BLaER1 (cell line): ENCODE results near the gene PGLYRP2.
A peak's percentile ranks its signal among the peaks of the same experiment; 100 is the strongest.
"Not testable (repeated sequence)": the region's sequence is repeated elsewhere in the genome, so short reads cannot be mapped to it uniquely, and the experiment has no call there.

Experiments
- H3K27ac ChIP-seq: shearing (Covaris generic); formaldehyde crosslinking; 2 replicates; pipeline ENCODE4 v1.8.1; 2022
- H3K27me3 ChIP-seq: shearing (Covaris generic); formaldehyde crosslinking; 2 replicates; pipeline ENCODE4 v1.8.1; 2022
- H3K36me3 ChIP-seq: shearing (Covaris generic); formaldehyde crosslinking; 2 replicates; pipeline ENCODE4 v1.8.1; 2022
- H3K4me1 ChIP-seq: shearing (Covaris generic); formaldehyde crosslinking; 2 replicates; pipeline ENCODE4 v1.8.1; 2022
- H3K4me2 ChIP-seq: shearing (Covaris generic); formaldehyde crosslinking; 2 replicates; pipeline ENCODE4 v1.8.1; 2022
- H3K4me3 ChIP-seq: shearing (Covaris generic); formaldehyde crosslinking; 2 replicates; pipeline ENCODE4 v1.8.1; 2022
- H3K9ac ChIP-seq: shearing (Covaris generic); formaldehyde crosslinking; 2 replicates; pipeline ENCODE4 v1.8.1; 2022
- H3K9me3 ChIP-seq: shearing (Covaris generic); formaldehyde crosslinking; 2 replicates; pipeline ENCODE4 v1.8.1; 2022
- H4K20me1 ChIP-seq: shearing (Covaris generic); formaldehyde crosslinking; 2 replicates; pipeline ENCODE4 v1.8.1; 2022
- Cebpa-rat ChIP-seq: shearing (Covaris generic); IDR thresholded peaks from 2 replicates; pipeline ENCODE4 v1.8.1; 2022

The PGLYRP2 gene

GRCh38 chr19:15488489-15489226, 9.4 kb upstream of the PGLYRP2 start:
- no peaks in the 10 kb centered on the region for H3K27me3 ChIP-seq
- no peaks in the 10 kb centered on the region for H3K4me1 ChIP-seq
- no peaks in the 10 kb centered on the region for H3K36me3 ChIP-seq
- H3K27ac ChIP-seq: no peak overlapping the region
- no peak overlapping the region for H3K9ac ChIP-seq
- no peak overlapping the region for H3K4me2 ChIP-seq
- H3K9me3 ChIP-seq: peaks cover 6% of the 10 kb centered on the region
- no peak for TF ChIP-seq Cebpa-rat
- no peaks in the 10 kb centered on the region for H4K20me1 ChIP-seq
- H3K4me3 ChIP-seq: no peak overlapping the region

- Histone ChIP-seq H3K36me3 (no peaks in the 10 kb centered on the region), H3K9me3 (peaks cover 6% of the 10 kb centered on the region), H3K27me3 (no peaks in the 10 kb centered on the region), H3K9ac (no peak overlapping the region), H3K4me1 (no peaks in the 10 kb centered on the region), H4K20me1 (no peaks in the 10 kb centered on the region), H3K27ac (no peak overlapping the region), H3K4me2 (no peak overlapping the region), H3K4me3 (no peak overlapping the region)
- no peak for TF ChIP-seq Cebpa-rat
Observed at GRCh38 chr19:15487038-15487437, 7.7 kb upstream of the PGLYRP2 start.

- not testable (repeated sequence) for H4K20me1 ChIP-seq, H3K4me2 ChIP-seq, H3K4me1 ChIP-seq, H3K27me3 ChIP-seq, H3K4me3 ChIP-seq, H3K27ac ChIP-seq, H3K36me3 ChIP-seq, H3K9me3 ChIP-seq, H3K9ac ChIP-seq
Observed at GRCh38 chr19:15485768-15486167, 6.5 kb upstream of the PGLYRP2 start.

GRCh38 chr19:15480996-15481395, 1.7 kb upstream of the PGLYRP2 start:
- H3K4me2 ChIP-seq, H3K9ac ChIP-seq, H4K20me1 ChIP-seq, H3K27ac ChIP-seq, H3K36me3 ChIP-seq, H3K4me3 ChIP-seq, H3K27me3 ChIP-seq, H3K9me3 ChIP-seq: not testable (repeated sequence)
- H3K4me1 ChIP-seq: peaks cover 10% of the 10 kb centered on the region

- H3K27me3 ChIP-seq: no peaks in the 10 kb centered on the region
- H3K9ac ChIP-seq: no peak overlapping the region
- H3K9me3 ChIP-seq: 0 out of 2 replicates have a peak, but pooled peaks cover 3% of the 10 kb centered on the region
- no peak overlapping the region for H3K4me3 ChIP-seq
- peaks cover 25% of the 10 kb centered on the region for H3K4me1 ChIP-seq
- H3K36me3 ChIP-seq: no peaks in the 10 kb centered on the region
- H3K4me2 ChIP-seq: no peak overlapping the region
- no peak for TF ChIP-seq Cebpa-rat
- no peak overlapping the region for H3K27ac ChIP-seq
- no peaks in the 10 kb centered on the region for H4K20me1 ChIP-seq
Observed at GRCh38 chr19:15476325-15476724, 3.0 kb downstream of the PGLYRP2 start.

- Histone ChIP-seq H3K9me3 (0 out of 2 replicates have a peak, but pooled peaks cover 3% of the 10 kb centered on the region), H3K27me3 (no peaks in the 10 kb centered on the region), H3K4me2 (no peak overlapping the region), H3K4me3 (no peak overlapping the region), H3K4me1 (peaks cover 25% of the 10 kb centered on the region), H3K36me3 (no peaks in the 10 kb centered on the region), H3K9ac (no peak overlapping the region), H4K20me1 (no peaks in the 10 kb centered on the region), H3K27ac (no peak overlapping the region)
- TF ChIP-seq Cebpa-rat: no peak
Observed at GRCh38 chr19:15475611-15476010, 3.7 kb downstream of the PGLYRP2 start.

GRCh38 chr19:15475169-15475568, 4.1 kb downstream of the PGLYRP2 start:
- Histone ChIP-seq H3K36me3 (no peaks in the 10 kb centered on the region), H3K4me1 (peaks cover 25% of the 10 kb centered on the region), H3K9ac (no peak overlapping the region), H3K9me3 (0 out of 2 replicates have a peak, but pooled peaks cover 3% of the 10 kb centered on the region), H3K4me2 (no peak overlapping the region), H4K20me1 (no peaks in the 10 kb centered on the region), H3K4me3 (no peak overlapping the region), H3K27ac (no peak overlapping the region), H3K27me3 (no peaks in the 10 kb centered on the region)
- TF ChIP-seq Cebpa-rat: no peak

GRCh38 chr19:15473821-15474220, 5.5 kb downstream of the PGLYRP2 start:
- H3K4me2 ChIP-seq, H3K4me3 ChIP-seq, H3K27ac ChIP-seq, H3K9ac ChIP-seq, H4K20me1 ChIP-seq, H3K9me3 ChIP-seq, H3K36me3 ChIP-seq: not testable (repeated sequence)
- Histone ChIP-seq H3K27me3 (peaks cover 11% of the 10 kb centered on the region), H3K4me1 (peaks cover 30% of the 10 kb centered on the region)

- H3K36me3 ChIP-seq: no peaks in the 10 kb centered on the region
- no peak overlapping the region for H3K4me3 ChIP-seq
- peaks cover 52% of the 10 kb centered on the region for H3K4me1 ChIP-seq
- H3K27ac ChIP-seq: no peak overlapping the region
- H3K9me3 ChIP-seq: 0 out of 2 replicates have a peak, but pooled peaks cover 3% of the 10 kb centered on the region
- no peak for TF ChIP-seq Cebpa-rat
- no peaks in the 10 kb centered on the region for H4K20me1 ChIP-seq
- H3K4me2 ChIP-seq: no peak overlapping the region
- no peak overlapping the region for H3K9ac ChIP-seq
- peaks cover 14% of the 10 kb centered on the region for H3K27me3 ChIP-seq
Observed at GRCh38 chr19:15471639-15472101, 7.6 kb downstream of the PGLYRP2 start.

GRCh38 chr19:15469513-15470297, 9.6 kb downstream of the PGLYRP2 start:
- peak overlapping the region; percentile 46 for H3K4me3 ChIP-seq

More at GRCh38 chr19:15469513-15470297, 9.6 kb downstream of the PGLYRP2 start:
- Histone ChIP-seq H3K27ac (peak overlapping the region; percentile 31), H3K36me3 (no peaks in the 10 kb centered on the region), H3K9ac (peak overlapping the region; percentile 32; the same call in 1 of the 2 replicates), H3K27me3 (peaks cover 14% of the 10 kb centered on the region), H3K4me2 (peak overlapping the region; percentile 90), H3K9me3 (0 out of 2 replicates have a peak, but pooled peaks cover 3% of the 10 kb centered on the region), H3K4me1 (peaks cover 71% of the 10 kb centered on the region), H4K20me1 (no peaks in the 10 kb centered on the region)
- TF ChIP-seq Cebpa-rat: no peak
